Measurements from ENCODE around the gene NF2. TPM values are rescaled to one million over a fixed set of nuclear protein-coding genes. Genes with fewer than 3 reads are reported as not detected.

NF2 gene
- total RNA-seq, 2 donors from 2014 or later = 45.7 to 51.4 TPM

- H3K36me3 Mint-ChIP-seq (ENCODE audit: low read depth) = peaks cover 29% of the 10 kb centered on the region
- Histone ChIP-seq H3K27me3 (ENCODE audit: control insufficient read depth, insufficient read depth, low read length, poor library complexity, severe bottlenecking) (no peaks in the 10 kb centered on the region), H3K4me3 (ENCODE audit: low read length) (no peak overlapping the region), H3K27ac (ENCODE audit: low read depth, low read length) (no peak overlapping the region), H3K4me1 (ENCODE audit: control insufficient read depth, insufficient read depth, low read length) (no peaks in the 10 kb centered on the region), H3K36me3 (ENCODE audit: control insufficient read depth, insufficient read depth, low read length) (peaks cover 24% of the 10 kb centered on the region), H3K9me3 (ENCODE audit: control insufficient read depth, low read length) (no peaks in the 10 kb centered on the region), H3K9ac (ENCODE audit: extremely low read depth, low read length, poor library complexity, severe bottlenecking) (no peak overlapping the region)
- DNase-seq = no peak
- H3K27me3 Mint-ChIP-seq (ENCODE audit: insufficient read depth) = no peaks in the 10 kb centered on the region
- no peaks in the 10 kb centered on the region for H3K4me1 Mint-ChIP-seq
- H3K9me3 Mint-ChIP-seq = no peaks in the 10 kb centered on the region
- no peak overlapping the region for H3K27ac Mint-ChIP-seq
- no peak overlapping the region for H3K4me3 Mint-ChIP-seq
- 93 to 96% methylated on average over 4 to 7 of the region's 7 CpGs for WGBS, 2 experiments (ENCODE audit: insufficient coverage in 1 of 2, insufficient read length in 1 of 2)
- TF ChIP-seq CTCF (conservative IDR thresholded peaks at IDR 0.05) = no peak
These were observed 33.3 kb downstream of the NF2 start for GRCh38 chr22:29636751-29637150.

GRCh38 chr22:29637181-29637580 is 33.7 kb downstream of the NF2 start:
- Mint-ChIP-seq H3K36me3 (ENCODE audit: low read depth) (peaks cover 33% of the 10 kb centered on the region), H3K9me3 (peaks cover under 1% of the 10 kb centered on the region), H3K4me3 (no peak overlapping the region), H3K4me1 (no peaks in the 10 kb centered on the region), H3K27ac (no peak overlapping the region), H3K27me3 (ENCODE audit: insufficient read depth) (no peaks in the 10 kb centered on the region)
- H3K27me3 ChIP-seq (ENCODE audit: control insufficient read depth, insufficient read depth, low read length, poor library complexity, severe bottlenecking) = no peaks in the 10 kb centered on the region
- H3K36me3 ChIP-seq (ENCODE audit: control insufficient read depth, insufficient read depth, low read length) = peaks cover 28% of the 10 kb centered on the region
- DNase-seq = no peak
- peaks cover 3% of the 10 kb centered on the region for H3K9me3 ChIP-seq (ENCODE audit: control insufficient read depth, low read length)
- TF ChIP-seq CTCF (conservative IDR thresholded peaks at IDR 0.05) = no peak
- no peak overlapping the region for H3K27ac ChIP-seq (ENCODE audit: low read depth, low read length)
- no peak overlapping the region for H3K4me3 ChIP-seq (ENCODE audit: low read length)
- H3K9ac ChIP-seq (ENCODE audit: extremely low read depth, low read length, poor library complexity, severe bottlenecking) = no peak overlapping the region
- WGBS, 2 experiments (ENCODE audit: insufficient coverage in 1 of 2, insufficient read length in 1 of 2) = 97 to 100% methylated on average over 1 of the region's 1 CpG
- no peaks in the 10 kb centered on the region for H3K4me1 ChIP-seq (ENCODE audit: control insufficient read depth, insufficient read depth, low read length)

- no peak overlapping the region for H3K4me3 Mint-ChIP-seq
- WGBS, 2 experiments (ENCODE audit: insufficient coverage in 1 of 2, insufficient read length in 1 of 2) = 94 to 100% methylated on average over 1 of the region's 1 CpG
- H3K27ac ChIP-seq (ENCODE audit: low read depth, low read length) = no peak overlapping the region
- H3K27me3 Mint-ChIP-seq (ENCODE audit: insufficient read depth) = no peaks in the 10 kb centered on the region
- H3K9me3 ChIP-seq (ENCODE audit: control insufficient read depth, low read length) = peaks cover 13% of the 10 kb centered on the region
- H3K27ac Mint-ChIP-seq = no peak overlapping the region
- no peaks in the 10 kb centered on the region for H3K4me1 ChIP-seq (ENCODE audit: control insufficient read depth, insufficient read depth, low read length)
- H3K36me3 Mint-ChIP-seq (ENCODE audit: low read depth) = peaks cover 45% of the 10 kb centered on the region
- DNase-seq = no peak
- peaks cover 9% of the 10 kb centered on the region for H3K9me3 Mint-ChIP-seq
- H3K4me1 Mint-ChIP-seq = no peaks in the 10 kb centered on the region
- no peaks in the 10 kb centered on the region for H3K27me3 ChIP-seq (ENCODE audit: control insufficient read depth, insufficient read depth, low read length, poor library complexity, severe bottlenecking)
- no peak overlapping the region for H3K9ac ChIP-seq (ENCODE audit: extremely low read depth, low read length, poor library complexity, severe bottlenecking)
- H3K4me3 ChIP-seq (ENCODE audit: low read length) = no peak overlapping the region
- peaks cover 36% of the 10 kb centered on the region for H3K36me3 ChIP-seq (ENCODE audit: control insufficient read depth, insufficient read depth, low read length)
- TF ChIP-seq CTCF (conservative IDR thresholded peaks at IDR 0.05) = no peak
These were observed 35.2 kb downstream of the NF2 start for GRCh38 chr22:29638678-29639077.
